ENCODE results near the gene SYDE1.
"Not testable (repeated sequence)": the region's sequence is repeated elsewhere in the genome, so short reads cannot be mapped to it uniquely, and the experiment has no call there.

Gene SYDE1, protein sequence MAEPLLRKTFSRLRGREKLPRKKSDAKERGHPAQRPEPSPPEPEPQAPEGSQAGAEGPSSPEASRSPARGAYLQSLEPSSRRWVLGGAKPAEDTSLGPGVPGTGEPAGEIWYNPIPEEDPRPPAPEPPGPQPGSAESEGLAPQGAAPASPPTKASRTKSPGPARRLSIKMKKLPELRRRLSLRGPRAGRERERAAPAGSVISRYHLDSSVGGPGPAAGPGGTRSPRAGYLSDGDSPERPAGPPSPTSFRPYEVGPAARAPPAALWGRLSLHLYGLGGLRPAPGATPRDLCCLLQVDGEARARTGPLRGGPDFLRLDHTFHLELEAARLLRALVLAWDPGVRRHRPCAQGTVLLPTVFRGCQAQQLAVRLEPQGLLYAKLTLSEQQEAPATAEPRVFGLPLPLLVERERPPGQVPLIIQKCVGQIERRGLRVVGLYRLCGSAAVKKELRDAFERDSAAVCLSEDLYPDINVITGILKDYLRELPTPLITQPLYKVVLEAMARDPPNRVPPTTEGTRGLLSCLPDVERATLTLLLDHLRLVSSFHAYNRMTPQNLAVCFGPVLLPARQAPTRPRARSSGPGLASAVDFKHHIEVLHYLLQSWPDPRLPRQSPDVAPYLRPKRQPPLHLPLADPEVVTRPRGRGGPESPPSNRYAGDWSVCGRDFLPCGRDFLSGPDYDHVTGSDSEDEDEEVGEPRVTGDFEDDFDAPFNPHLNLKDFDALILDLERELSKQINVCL

DNA sequence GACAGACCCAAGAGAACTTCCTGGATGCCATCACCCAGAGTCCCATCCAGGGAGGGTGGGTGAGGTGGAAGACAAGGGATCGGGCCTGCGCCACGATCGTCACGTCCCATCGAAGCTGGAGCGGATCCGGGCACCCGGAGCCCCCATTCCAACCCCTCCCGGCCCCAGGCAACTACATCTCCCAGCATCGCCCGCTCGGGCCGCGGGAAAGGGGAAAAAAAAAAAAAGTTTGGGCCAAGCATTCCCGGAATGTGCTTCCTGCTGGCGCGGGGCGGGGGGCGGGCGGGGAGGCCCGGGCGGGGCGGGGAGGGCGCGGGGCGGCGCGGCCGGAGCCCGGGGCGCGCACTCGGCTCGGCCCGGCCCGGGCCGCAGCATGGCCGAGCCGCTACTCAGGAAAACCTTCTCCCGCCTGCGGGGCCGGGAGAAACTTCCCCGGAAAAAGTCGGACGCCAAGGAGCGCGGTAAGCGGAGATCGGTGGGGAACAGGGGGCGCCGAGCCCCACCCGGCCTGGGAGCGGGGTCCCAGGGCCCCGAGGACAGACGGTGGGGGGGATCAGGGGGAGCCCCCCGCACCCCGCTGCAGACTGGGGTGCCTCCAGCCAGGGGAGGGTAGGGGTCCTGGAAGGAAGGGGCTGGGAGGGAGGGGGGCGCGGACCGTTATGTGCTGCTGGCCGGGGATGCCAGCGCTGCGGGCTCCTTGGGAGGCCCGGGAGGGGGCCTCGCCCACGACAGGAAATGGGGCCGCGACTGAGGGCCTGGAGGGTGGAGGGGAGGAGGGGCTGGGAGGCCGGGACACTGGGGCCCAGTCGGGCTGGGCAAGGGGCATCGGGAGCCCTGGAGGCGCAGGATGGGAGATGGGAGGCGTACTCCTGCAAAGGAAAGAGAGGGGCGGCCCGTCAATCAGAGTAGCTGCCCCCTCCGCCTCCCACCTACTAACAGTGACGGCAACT, at the start of gene SYDE1:
Gene SYDE1 (plus strand): TSS at position 341 of the 950 bp plus-strand sequence. CDS start 33 bp downstream, at position 374.
- Histone ChIP-seq H3K27ac (ENCODE audit: low read length) (peak within 1 kb of the TSS; percentile 84), H3K9me3 (ENCODE audit: control insufficient read depth in 2 of 2, low read length in 2 of 2) (peaks cover 10 to 12% of the 10 kb centered on the region in 2 donors), H3K4me3 (ENCODE audit: low read length in 2 of 2) (peak within 1 kb of the TSS; percentile 78 to 81), H3K27me3 (ENCODE audit: control insufficient read depth in 1 of 2, insufficient read depth in 2 of 2, low read length in 2 of 2) (no peaks in the 10 kb centered on the region), H3K9ac (ENCODE audit: low read length in 2 of 2) (peak within 1 kb of the TSS; percentile 81 to 88), H3K36me3 (ENCODE audit: control insufficient read depth in 2 of 2, insufficient read depth in 2 of 2, low read length in 2 of 2) (peaks cover 8 to 17% of the 10 kb centered on the region in 2 donors), H3K4me1 (ENCODE audit: control insufficient read depth, insufficient read depth, low read length) (peaks cover 17% of the 10 kb centered on the region)

DNA sequence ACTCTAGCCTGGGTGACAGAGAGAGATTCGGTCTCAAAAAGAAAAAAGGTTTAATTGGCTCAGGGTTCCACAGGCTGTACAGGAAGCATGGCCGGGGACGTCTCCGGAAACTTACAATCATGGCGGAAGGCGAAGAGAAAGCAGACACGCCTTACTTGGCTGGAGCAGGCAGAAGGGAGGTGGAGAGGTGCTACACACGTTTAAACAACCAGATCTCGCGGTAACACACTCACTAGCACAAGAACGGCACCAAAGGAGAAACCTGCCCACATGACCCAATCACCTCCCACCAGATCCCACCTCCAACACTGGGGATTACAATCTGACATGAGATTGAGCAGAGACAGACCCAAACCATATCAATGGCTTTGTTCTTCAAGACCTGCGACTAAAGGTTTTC, 45.2 kb upstream of the SYDE1 start:
- peaks cover 2 to 3% of the 10 kb centered on the region in 2 donors for H3K27me3 ChIP-seq (ENCODE audit: control insufficient read depth in 1 of 2, insufficient read depth in 2 of 2, low read length in 2 of 2)
- no peak overlapping the region for H3K4me3 ChIP-seq (ENCODE audit: low read length in 2 of 2)
- H3K27ac ChIP-seq (ENCODE audit: low read length): no peak overlapping the region
- no peaks in the 10 kb centered on the region for H3K36me3 ChIP-seq (ENCODE audit: control insufficient read depth in 2 of 2, insufficient read depth in 2 of 2, low read length in 2 of 2)
- peaks cover 0 to 2% of the 10 kb centered on the region in 2 donors for H3K9me3 ChIP-seq (ENCODE audit: control insufficient read depth in 2 of 2, low read length in 2 of 2)
- H3K4me1 ChIP-seq (ENCODE audit: control insufficient read depth, insufficient read depth, low read length): no peaks in the 10 kb centered on the region
- H3K9ac ChIP-seq (ENCODE audit: low read length in 2 of 2): no peak overlapping the region

DNA sequence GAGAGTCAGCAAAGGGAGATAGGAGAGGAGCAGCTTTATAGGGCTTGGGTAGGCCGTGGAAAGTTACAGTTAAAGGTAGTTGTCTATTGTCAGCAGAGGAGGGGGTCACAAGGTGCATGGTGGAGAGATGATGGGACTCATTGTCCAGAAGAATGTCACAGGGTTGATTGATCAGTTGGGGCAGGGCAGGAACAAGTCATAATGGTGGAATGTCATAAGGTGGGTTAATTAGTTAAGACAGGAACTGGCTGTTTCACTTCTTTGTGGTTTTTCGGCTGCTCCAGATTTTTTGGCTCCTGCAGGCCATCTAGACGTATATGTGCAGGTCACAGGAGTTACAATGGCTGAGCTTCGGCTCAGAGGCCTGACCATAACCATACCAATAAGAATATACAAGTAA, 36.8 kb upstream of the SYDE1 start:
- not testable (repeated sequence) for H3K9ac ChIP-seq (ENCODE audit: low read length in 2 of 2); H3K4me1 ChIP-seq (ENCODE audit: control insufficient read depth, insufficient read depth, low read length); H3K9me3 ChIP-seq (ENCODE audit: control insufficient read depth in 2 of 2, low read length in 2 of 2); H3K4me3 ChIP-seq (ENCODE audit: low read length in 2 of 2); H3K27me3 ChIP-seq (ENCODE audit: control insufficient read depth in 1 of 2, insufficient read depth in 2 of 2, low read length in 2 of 2); H3K36me3 ChIP-seq (ENCODE audit: control insufficient read depth in 2 of 2, insufficient read depth in 2 of 2, low read length in 2 of 2); H3K27ac ChIP-seq (ENCODE audit: low read length)

DNA sequence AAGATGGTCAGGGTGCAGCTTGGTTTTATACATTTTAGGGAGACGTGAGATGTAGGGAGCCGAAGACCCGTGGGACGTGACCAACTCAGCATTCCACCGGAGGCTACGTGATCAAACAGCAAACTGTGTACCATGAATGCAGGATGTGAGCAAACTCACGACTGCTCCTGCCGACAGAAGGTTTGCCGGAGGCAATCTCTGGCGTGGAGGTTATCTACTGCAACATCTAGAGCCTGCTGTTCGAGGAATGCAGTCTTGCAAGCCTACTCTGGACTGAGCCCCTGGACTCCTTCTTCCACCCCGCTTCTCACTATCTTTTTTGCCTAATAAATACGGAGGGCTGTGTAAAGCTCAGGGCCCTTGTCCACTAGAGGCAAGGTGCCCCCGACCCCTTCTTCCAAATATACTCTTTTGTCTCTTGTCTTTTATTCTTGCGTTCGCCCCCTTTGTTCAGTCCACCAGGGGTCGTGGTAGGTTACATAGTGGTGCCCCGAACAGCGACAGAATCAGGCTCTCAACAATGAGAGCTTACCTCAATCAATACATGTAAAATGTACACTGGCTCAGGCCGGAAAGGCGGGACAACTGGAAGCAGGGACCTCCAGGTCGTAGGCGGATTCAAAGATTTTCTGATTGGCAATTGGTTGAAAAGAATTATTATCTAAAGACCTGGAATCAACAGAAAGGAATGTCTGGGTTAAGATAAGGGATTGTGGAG, 34.1 kb upstream of the SYDE1 start:
- Histone ChIP-seq H3K27me3 (ENCODE audit: control insufficient read depth in 1 of 2, insufficient read depth in 2 of 2, low read length in 2 of 2) (no peaks in the 10 kb centered on the region), H3K36me3 (ENCODE audit: control insufficient read depth in 2 of 2, insufficient read depth in 2 of 2, low read length in 2 of 2) (no peaks in the 10 kb centered on the region), H3K4me3 (ENCODE audit: low read length in 2 of 2) (no peak overlapping the region), H3K9me3 (ENCODE audit: control insufficient read depth in 2 of 2, low read length in 2 of 2) (no peaks in the 10 kb centered on the region), H3K27ac (ENCODE audit: low read length) (no peak overlapping the region), H3K9ac (ENCODE audit: low read length in 2 of 2) (no peak overlapping the region), H3K4me1 (ENCODE audit: control insufficient read depth, insufficient read depth, low read length) (no peaks in the 10 kb centered on the region)

DNA sequence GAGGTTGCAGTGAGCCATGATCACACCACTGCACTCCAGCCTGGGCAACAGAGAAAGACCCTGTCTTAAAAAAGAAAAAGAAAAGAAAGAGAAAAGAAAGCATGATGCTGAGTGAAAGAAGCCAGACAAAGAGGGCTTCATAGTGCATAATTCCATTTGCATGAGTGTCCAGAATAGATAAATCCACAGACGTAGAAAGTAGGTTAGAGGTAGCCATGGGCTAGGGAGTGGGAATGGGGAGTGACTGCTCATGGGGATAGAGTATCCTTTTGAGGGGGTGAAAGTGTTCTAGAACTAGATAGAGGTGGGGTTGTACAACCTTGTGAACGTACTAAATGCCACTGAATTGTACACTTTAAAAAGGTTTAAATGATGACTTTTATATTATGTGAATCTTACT, 32.8 kb upstream of the SYDE1 start:
- H3K9ac ChIP-seq (ENCODE audit: low read length in 2 of 2): no peak overlapping the region
- H3K4me1 ChIP-seq (ENCODE audit: control insufficient read depth, insufficient read depth, low read length): no peaks in the 10 kb centered on the region
- no peak overlapping the region for H3K27ac ChIP-seq (ENCODE audit: low read length)
- no peaks in the 10 kb centered on the region for H3K36me3 ChIP-seq (ENCODE audit: control insufficient read depth in 2 of 2, insufficient read depth in 2 of 2, low read length in 2 of 2)
- no peak overlapping the region for H3K4me3 ChIP-seq (ENCODE audit: low read length in 2 of 2)
- H3K9me3 ChIP-seq (ENCODE audit: control insufficient read depth in 2 of 2, low read length in 2 of 2): no peaks in the 10 kb centered on the region
- no peaks in the 10 kb centered on the region for H3K27me3 ChIP-seq (ENCODE audit: control insufficient read depth in 1 of 2, insufficient read depth in 2 of 2, low read length in 2 of 2)

DNA sequence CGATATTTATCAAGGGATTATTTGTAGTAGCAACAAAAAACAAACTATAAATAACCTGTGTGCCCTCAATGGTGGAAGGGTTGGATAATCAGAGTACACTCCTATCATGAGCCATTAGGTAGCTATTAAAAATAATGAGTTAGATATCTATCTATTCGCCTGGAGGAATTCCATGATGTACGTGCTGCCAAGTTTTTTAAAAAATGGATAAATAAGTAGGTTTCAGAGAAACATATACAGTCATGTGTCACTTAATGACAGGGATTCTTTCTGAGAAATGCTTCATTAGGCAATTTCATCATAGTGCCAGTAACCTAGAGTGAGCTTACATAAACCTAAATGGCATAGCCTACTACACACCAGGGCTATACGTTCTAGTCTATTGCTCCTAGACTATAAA, 31.4 kb upstream of the SYDE1 start:
- no peaks in the 10 kb centered on the region for H3K27me3 ChIP-seq (ENCODE audit: control insufficient read depth in 1 of 2, insufficient read depth in 2 of 2, low read length in 2 of 2)

DNA sequence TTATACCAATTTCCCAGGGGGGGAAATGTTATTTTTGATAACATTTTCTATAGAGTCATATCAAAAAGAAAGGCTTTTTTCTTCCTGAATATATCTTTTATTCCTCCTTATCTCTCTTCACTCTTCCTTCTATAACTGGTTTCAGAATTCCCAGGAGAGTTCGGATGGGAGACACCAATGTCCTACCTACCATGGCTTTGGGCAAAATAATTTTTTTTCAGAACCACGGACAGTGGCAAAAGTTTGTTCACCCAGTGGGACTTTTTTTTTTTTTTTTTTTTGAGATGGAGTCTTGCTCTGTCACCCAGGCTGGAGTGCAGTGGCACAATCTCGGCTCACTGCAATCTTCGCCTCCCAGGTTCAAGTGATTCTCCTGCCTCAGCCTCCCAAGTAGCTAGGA, 27.2 kb upstream of the SYDE1 start:
- peaks cover 2 to 11% of the 10 kb centered on the region in 2 donors for H3K27me3 ChIP-seq (ENCODE audit: control insufficient read depth in 1 of 2, insufficient read depth in 2 of 2, low read length in 2 of 2)
- not testable (repeated sequence) for H3K27ac ChIP-seq (ENCODE audit: low read length); H3K9ac ChIP-seq (ENCODE audit: low read length in 2 of 2); H3K4me3 ChIP-seq (ENCODE audit: low read length in 2 of 2); H3K36me3 ChIP-seq (ENCODE audit: control insufficient read depth in 2 of 2, insufficient read depth in 2 of 2, low read length in 2 of 2); H3K4me1 ChIP-seq (ENCODE audit: control insufficient read depth, insufficient read depth, low read length); H3K9me3 ChIP-seq (ENCODE audit: control insufficient read depth in 2 of 2, low read length in 2 of 2)

More for the DNA sequence above, 31.4 kb upstream of the SYDE1 start:
- Histone ChIP-seq H3K27ac (ENCODE audit: low read length) (no peak overlapping the region), H3K4me3 (ENCODE audit: low read length in 2 of 2) (no peak overlapping the region), H3K9ac (ENCODE audit: low read length in 2 of 2) (no peak overlapping the region), H3K36me3 (ENCODE audit: control insufficient read depth in 2 of 2, insufficient read depth in 2 of 2, low read length in 2 of 2) (no peaks in the 10 kb centered on the region), H3K9me3 (ENCODE audit: control insufficient read depth in 2 of 2, low read length in 2 of 2) (no peaks in the 10 kb centered on the region), H3K4me1 (ENCODE audit: control insufficient read depth, insufficient read depth, low read length) (no peaks in the 10 kb centered on the region)

DNA sequence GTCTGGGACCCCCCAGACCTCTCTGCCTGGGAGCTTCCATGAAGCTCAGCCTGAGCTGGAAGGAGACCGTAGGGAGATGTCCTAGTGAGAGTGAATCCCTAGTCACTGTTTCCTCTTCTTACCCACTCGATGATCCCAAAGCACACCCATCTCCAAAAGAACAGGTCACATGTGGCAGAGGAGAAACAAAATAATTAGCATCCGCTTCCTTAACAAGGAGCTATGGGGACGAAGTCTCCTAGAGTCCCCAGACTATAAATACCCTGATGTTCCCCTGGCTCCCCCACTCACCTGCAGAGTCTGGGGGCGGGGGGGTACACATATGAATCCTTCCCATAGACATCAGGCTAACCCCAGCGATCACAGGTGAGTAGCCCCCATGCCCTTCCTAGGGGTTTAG, 25.3 kb upstream of the SYDE1 start, which contains the start of gene OR1I1:
Gene OR1I1 (plus strand): TSS at position 301 of the 400 bp plus-strand sequence. CDS start 4,855 bp downstream, outside the sequence.
- H3K9ac ChIP-seq (ENCODE audit: low read length in 2 of 2): no peak within 1 kb of the TSS
- H3K27me3 ChIP-seq (ENCODE audit: control insufficient read depth in 1 of 2, insufficient read depth in 2 of 2, low read length in 2 of 2): peaks cover 2 to 11% of the 10 kb centered on the region in 2 donors
- H3K9me3 ChIP-seq (ENCODE audit: control insufficient read depth in 2 of 2, low read length in 2 of 2): no peaks in the 10 kb centered on the region
- H3K4me1 ChIP-seq (ENCODE audit: control insufficient read depth, insufficient read depth, low read length): no peaks in the 10 kb centered on the region
- no peaks in the 10 kb centered on the region for H3K36me3 ChIP-seq (ENCODE audit: control insufficient read depth in 2 of 2, insufficient read depth in 2 of 2, low read length in 2 of 2)
- H3K4me3 ChIP-seq (ENCODE audit: low read length in 2 of 2): no peak within 1 kb of the TSS
- H3K27ac ChIP-seq (ENCODE audit: low read length): no peak within 1 kb of the TSS

DNA sequence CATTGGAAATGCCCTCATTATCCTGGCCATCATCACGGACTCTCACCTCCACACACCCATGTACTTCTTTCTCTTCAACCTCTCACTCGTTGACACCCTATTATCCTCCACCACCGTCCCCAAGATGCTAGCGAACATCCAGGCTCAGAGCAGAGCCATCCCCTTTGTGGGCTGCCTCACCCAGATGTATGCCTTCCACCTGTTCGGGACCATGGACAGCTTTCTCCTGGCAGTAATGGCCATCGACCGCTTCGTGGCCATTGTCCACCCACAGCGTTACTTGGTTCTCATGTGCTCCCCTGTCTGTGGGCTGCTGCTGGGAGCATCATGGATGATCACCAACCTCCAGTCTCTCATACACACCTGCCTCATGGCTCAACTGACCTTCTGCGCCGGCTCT, 20.0 kb upstream of the SYDE1 start:
- peaks cover 2 to 13% of the 10 kb centered on the region in 2 donors for H3K27me3 ChIP-seq (ENCODE audit: control insufficient read depth in 1 of 2, insufficient read depth in 2 of 2, low read length in 2 of 2)
- H3K9me3 ChIP-seq (ENCODE audit: control insufficient read depth in 2 of 2, low read length in 2 of 2): no peaks in the 10 kb centered on the region
- H3K4me1 ChIP-seq (ENCODE audit: control insufficient read depth, insufficient read depth, low read length): peaks cover 3% of the 10 kb centered on the region
- no peak overlapping the region for H3K4me3 ChIP-seq (ENCODE audit: low read length in 2 of 2)
- H3K27ac ChIP-seq (ENCODE audit: low read length): no peak overlapping the region
- no peak overlapping the region for H3K9ac ChIP-seq (ENCODE audit: low read length in 2 of 2)
- H3K36me3 ChIP-seq (ENCODE audit: control insufficient read depth in 2 of 2, insufficient read depth in 2 of 2, low read length in 2 of 2): no peaks in the 10 kb centered on the region
